HG03442 (cell line): ENCODE results near the gene TTC9B.
"Not testable (repeated sequence)": the region's sequence is repeated elsewhere in the genome, so short reads cannot be mapped to it uniquely, and the experiment has no call there.

Experiments
- ATAC-seq: cut with Tn5 transposase; IDR thresholded peaks from one replicate; pipeline ENCODE4 v1.9.1; 2021; ENCODE audit warnings: mild to moderate bottlenecking, moderate library complexity; ENCODE audit not compliant: unreplicated experiment

TTC9B gene

DNA sequence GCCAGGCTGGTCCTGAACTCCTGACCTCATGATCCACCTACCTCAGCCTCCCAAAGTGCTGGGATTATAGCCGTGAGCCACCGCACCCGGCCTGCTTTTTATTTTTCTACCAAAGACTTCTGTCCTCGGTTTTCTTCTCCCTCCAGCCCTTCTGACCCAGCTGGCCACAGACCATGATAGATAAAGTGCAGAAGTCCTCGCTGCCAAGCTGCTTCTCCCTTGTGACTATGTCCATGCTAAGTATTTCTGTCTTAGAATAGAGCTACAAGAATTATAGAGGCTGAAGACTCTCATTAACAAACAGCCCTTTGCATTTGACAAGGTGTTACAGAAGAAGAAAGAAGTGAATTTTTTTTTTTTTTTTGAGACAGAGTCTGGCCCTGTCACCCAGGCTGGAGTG, 42.4 kb downstream of the TTC9B start:
- ATAC-seq: no peak

GRCh38 chr19:40174092-40174491, 44.1 kb downstream of the TTC9B start:
- ATAC-seq: no peak

- not testable (repeated sequence) for ATAC-seq
These were observed 46.9 kb downstream of the TTC9B start for GRCh38 chr19:40171293-40171692.

DNA sequence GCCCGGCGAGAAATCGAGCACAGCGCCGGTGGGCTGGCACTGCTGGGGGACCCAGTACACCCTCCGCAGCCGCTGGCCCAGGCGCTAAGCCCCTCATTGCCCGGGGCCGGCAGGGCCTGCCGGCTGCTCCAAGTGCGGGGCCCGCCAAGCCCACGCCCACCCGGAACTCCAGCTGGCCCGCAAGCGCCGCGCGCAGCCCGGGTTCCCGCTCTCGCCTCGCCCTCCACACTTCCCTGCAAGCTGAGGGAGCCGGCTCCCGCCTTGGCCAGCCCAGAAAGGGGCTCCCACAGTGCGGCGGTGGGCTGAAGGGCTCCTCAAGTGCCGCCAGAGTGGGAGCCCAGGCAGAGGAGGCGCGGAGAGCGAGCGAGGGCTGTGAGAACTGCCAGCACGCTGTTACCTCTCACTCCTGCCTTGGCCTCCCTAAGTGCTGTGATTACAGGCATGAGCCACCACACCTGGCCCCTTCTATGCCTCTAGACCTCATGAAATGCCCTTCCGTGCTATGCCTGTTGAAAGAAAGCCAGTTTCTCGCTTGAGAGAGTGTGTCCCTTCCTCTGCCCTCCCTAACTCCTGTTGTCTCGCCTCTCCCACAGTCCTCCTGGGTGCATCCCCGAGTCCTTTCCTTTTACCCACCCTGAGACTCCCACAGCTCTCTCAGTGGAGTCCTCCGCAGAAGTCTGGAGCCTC, 47.7 kb downstream of the TTC9B start:
- not testable (repeated sequence) for ATAC-seq

- not testable (repeated sequence) for ATAC-seq
These were observed 48.5 kb downstream of the TTC9B start for GRCh38 chr19:40169482-40170302.
